H1 (cell line): ENCODE data around the gene FBXO11. TPM values are rescaled to one million over a fixed set of nuclear protein-coding genes. Genes with fewer than 3 reads are reported as not detected.

ENCODE experiments used
- CTCF ChIA-PET: fragments of 300-600 bp; sonication (Branson Sonifier 250); formaldehyde crosslinking; loops from one replicate; lab custom pipeline; 2021; ENCODE audit not compliant: partially characterized antibody; lab: Charles Lee
- POLR2A ChIA-PET: fragments of 300-600 bp; sonication (Branson Sonifier 250); formaldehyde crosslinking; loops from one replicate; lab custom pipeline; 2021; ENCODE audit warnings: inconsistent platforms; ENCODE audit not compliant: partially characterized antibody; lab: Charles Lee
- DNase-seq, 2 experiments: peaks; one replicate each; pipeline versions ENCODE4 v3.0.0 to v3.0.0-alpha.2; 2010 to 2022; ENCODE audit warnings: low spot score in 2 of 2, low read depth in 1 of 2, mixed read lengths in 1 of 2
- FAIRE-seq: peaks from 2 replicates; lab custom pipeline; 2011; peaks lifted over from hg19 to GRCh38; lab: Jason Lieb, UNC
- H2AFZ ChIP-seq: 2 replicates; pipeline ENCODE4 v1.8.1; 2012; ENCODE audit warnings: low read length, inconsistent platforms
- H2AK5ac ChIP-seq: 2 replicates; pipeline ENCODE4 v1.6.1; 2013; ENCODE audit warnings: low read depth, low read length
- H2BK120ac ChIP-seq: replicated peaks from 2 replicates; pipeline ENCODE3; 2013; ENCODE audit warnings: low read depth, low read length, inconsistent platforms
- H2BK12ac ChIP-seq: 2 replicates; pipeline ENCODE4 v1.6.1; 2013; ENCODE audit warnings: low read depth, low read length
- H2BK15ac ChIP-seq: 2 replicates; pipeline ENCODE4 v1.6.1; 2013; ENCODE audit warnings: low read length
- H2BK20ac ChIP-seq: 2 replicates; pipeline ENCODE4 v1.6.1; 2013; ENCODE audit warnings: low read length
- H2BK5ac ChIP-seq: 2 replicates; pipeline ENCODE4 v1.6.1; 2013; ENCODE audit warnings: low read depth, low read length
- H3K14ac ChIP-seq: 2 replicates; pipeline ENCODE4 v1.6.1; 2013; ENCODE audit warnings: inconsistent platforms; ENCODE audit not compliant: insufficient read length
- H3K18ac ChIP-seq: 2 replicates; pipeline ENCODE4 v1.6.1; 2013; ENCODE audit warnings: low read length; ENCODE audit errors: extremely low read depth
- H3K23ac ChIP-seq: 2 replicates; pipeline ENCODE4 v1.6.1; 2013; ENCODE audit warnings: inconsistent platforms; ENCODE audit not compliant: insufficient read length
- H3K23me2 ChIP-seq: 2 replicates; pipeline ENCODE4 v1.6.1; 2013; ENCODE audit warnings: low read depth, low read length
- H3K27ac ChIP-seq: 2 replicates; pipeline ENCODE4 v1.6.1; 2011; ENCODE audit warnings: low read depth, low read length, inconsistent platforms
- H3K27me3 ChIP-seq, 4 experiments: replicated peaks in 1 of 4; 1 replicate in 1 of 4; 2 replicates in 3 of 4; pipeline versions ENCODE4 v1.6.1 to v1.8.1; 2011 to 2013; ENCODE audit warnings: low read length in 3 of 4, mild to moderate bottlenecking in 3 of 4, inconsistent platforms in 2 of 4, mixed read lengths in 2 of 4, moderate library complexity in 1 of 4; ENCODE audit not compliant: control insufficient read depth in 3 of 4, insufficient read depth in 3 of 4; ENCODE audit errors: extremely low read depth in 1 of 4
- H3K36me3 ChIP-seq, 4 experiments: 2 replicates each; pipeline versions ENCODE4 v1.6.1 to v1.8.1; 2011 to 2013; ENCODE audit warnings: mild to moderate bottlenecking in 4 of 4, low read length in 3 of 4, moderate library complexity in 2 of 4, control low read depth in 1 of 4, inconsistent platforms in 1 of 4; ENCODE audit not compliant: insufficient read depth in 4 of 4, control insufficient read depth in 2 of 4
- H3K4ac ChIP-seq: replicated peaks from 2 replicates; pipeline ENCODE3; 2013; ENCODE audit warnings: low read length, low read depth, mixed read lengths, inconsistent platforms; ENCODE audit not compliant: insufficient read length
- H3K4me1 ChIP-seq, 4 experiments: replicated peaks in 1 of 4; 1 replicate in 1 of 4; 2 replicates in 3 of 4; pipeline versions ENCODE4 v1.6.1 to v1.8.1; 2011 to 2013; ENCODE audit warnings: low read length in 3 of 4, inconsistent platforms in 2 of 4, mixed read lengths in 1 of 4; ENCODE audit not compliant: insufficient read depth in 4 of 4, control insufficient read depth in 3 of 4
- H3K4me2 ChIP-seq, 2 experiments: 2 replicates each; pipeline versions ENCODE4 v1.6.1 to v1.8.1; 2011 to 2013; ENCODE audit warnings: low read depth in 2 of 2, low read length in 2 of 2, control low read depth in 1 of 2, inconsistent platforms in 1 of 2, mild to moderate bottlenecking in 1 of 2; ENCODE audit not compliant: insufficient read depth in 1 of 2
- H3K4me3 ChIP-seq, 4 experiments: fragments of 200-600, 300-600 bp in 1 of 4; sonication (generic), shearing (Covaris generic), sonication (Bioruptor Twin) in 1 of 4; 2 replicates each; pipeline versions ENCODE4 v1.5.1 to v1.8.1; 2011 to 2016; ENCODE audit warnings: low read length in 4 of 4, low read depth in 3 of 4, control low read depth in 2 of 4, inconsistent platforms in 2 of 4, mild to moderate bottlenecking in 2 of 4, mixed read lengths in 1 of 4, moderate library complexity in 1 of 4; ENCODE audit not compliant: insufficient read depth in 2 of 4; ENCODE audit errors: extremely low read depth in 1 of 4
- H3K56ac ChIP-seq: replicated peaks from 2 replicates; pipeline ENCODE3; 2013; ENCODE audit warnings: low read depth, mild to moderate bottlenecking, mixed read lengths, low read length, inconsistent platforms; ENCODE audit not compliant: insufficient read length
- H3K79me1 ChIP-seq: 2 replicates; pipeline ENCODE4 v1.6.1; 2013; ENCODE audit warnings: low read depth, low read length, control low read depth
- H3K79me2 ChIP-seq, 2 experiments: 2 replicates each; pipeline versions ENCODE4 v1.6.1 to v1.8.1; 2012 to 2013; ENCODE audit warnings: low read length in 2 of 2, mild to moderate bottlenecking in 2 of 2, inconsistent platforms in 1 of 2; ENCODE audit not compliant: insufficient read depth in 2 of 2, control insufficient read depth in 1 of 2
- H3K9ac ChIP-seq, 4 experiments: replicated peaks in 1 of 4; 1 replicate in 1 of 4; 2 replicates in 3 of 4; pipeline versions ENCODE4 v1.6.1 to v1.8.1; 2011 to 2013; ENCODE audit warnings: low read depth in 3 of 4, low read length in 3 of 4, control low read depth in 2 of 4, mild to moderate bottlenecking in 2 of 4, moderate library complexity in 2 of 4, inconsistent platforms in 1 of 4; ENCODE audit errors: extremely low read depth in 1 of 4
- H3K9me3 ChIP-seq, 2 experiments: 2 replicates each; pipeline versions ENCODE4 v1.6.1 to v1.8.1; 2012 to 2013; ENCODE audit warnings: mild to moderate bottlenecking in 2 of 2, moderate library complexity in 2 of 2, control low read depth in 1 of 2, inconsistent platforms in 1 of 2, low read depth in 1 of 2, low read length in 1 of 2, mixed read lengths in 1 of 2; ENCODE audit not compliant: insufficient read depth in 2 of 2
- H4K20me1 ChIP-seq, 2 experiments: replicated peaks in 1 of 2; 2 replicates each; pipeline versions ENCODE3 to v1.8.1; 2011 to 2013; ENCODE audit warnings: inconsistent platforms in 2 of 2, low read length in 2 of 2, mild to moderate bottlenecking in 1 of 2; ENCODE audit not compliant: insufficient read depth in 2 of 2, control insufficient read depth in 1 of 2
- H4K5ac ChIP-seq: 2 replicates; pipeline ENCODE4 v1.6.1; 2013; ENCODE audit warnings: low read length, low read depth, mixed read lengths, inconsistent platforms; ENCODE audit not compliant: insufficient read length
- H4K8ac ChIP-seq: 2 replicates; pipeline ENCODE4 v1.8.0; 2013; ENCODE audit warnings: mild to moderate bottlenecking, moderate library complexity, low read length, inconsistent platforms; ENCODE audit not compliant: insufficient read depth; ENCODE audit errors: extremely low read depth
- H4K91ac ChIP-seq: replicated peaks from 2 replicates; pipeline ENCODE3; 2013; ENCODE audit warnings: low read length, mixed read lengths, inconsistent platforms; ENCODE audit not compliant: insufficient read length
- CBX5 ChIP-seq: fragments of 300-800, 300-1000 bp; sonication (generic); IDR thresholded peaks from 2 replicates; pipeline ENCODE4 v1.7.1; 2016; ENCODE audit warnings: antibody characterized with exemption, low read length, low read depth
- CTCF ChIP-seq, 3 experiments: IDR thresholded peaks; 1 replicate in 2 of 3; 2 replicates in 1 of 3; pipeline versions ENCODE4 v1.5.1 to v1.6.1; 2011; ENCODE audit warnings: low read length in 3 of 3, mild to moderate bottlenecking in 3 of 3, inconsistent platforms in 2 of 3, low read depth in 1 of 3, moderate library complexity in 1 of 3; ENCODE audit not compliant: insufficient read depth in 1 of 3; ENCODE audit errors: control extremely low read depth in 1 of 3
- KDM1A ChIP-seq: fragments of 200-600, 300-600 bp; sonication (generic); IDR thresholded peaks from 2 replicates; pipeline ENCODE4 v1.7.1; 2016; ENCODE audit warnings: mild to moderate bottlenecking, low read length, borderline replicate concordance
- RAD21 ChIP-seq, 2 experiments: IDR thresholded peaks in 1 of 2; conservative IDR thresholded peaks in 1 of 2; 2 replicates each; pipeline ENCODE4 v1.6.1; 2011; ENCODE audit warnings: low read depth in 2 of 2, low read length in 2 of 2, improper control_type of control experiment in 1 of 2, inconsistent platforms in 1 of 2, mild to moderate bottlenecking in 1 of 2, moderate library complexity in 1 of 2
- SAP30 ChIP-seq: fragments of 300-600 bp; sonication (generic); IDR thresholded peaks from 2 replicates; pipeline ENCODE4 v1.7.1; 2012; ENCODE audit warnings: low read length, moderate library complexity, mild to moderate bottlenecking, inconsistent platforms; ENCODE audit not compliant: insufficient read depth, insufficient replicate concordance
- SP2 ChIP-seq: IDR thresholded peaks from 2 replicates; pipeline ENCODE4 v1.6.1; 2012; ENCODE audit warnings: mild to moderate bottlenecking, low read length, inconsistent platforms
- SP4 ChIP-seq: IDR thresholded peaks from 2 replicates; pipeline ENCODE4 v1.6.1; 2012; ENCODE audit warnings: low read length, inconsistent platforms
- SUZ12 ChIP-seq: fragments of 200-600 bp; sonication (generic); IDR thresholded peaks from 2 replicates; pipeline ENCODE4 v1.6.1; 2012; ENCODE audit warnings: mild to moderate bottlenecking, inconsistent platforms, low read length, moderate library complexity, mixed read lengths
- ZNF274 ChIP-seq: IDR thresholded peaks from 2 replicates; pipeline ENCODE4 v1.7.0; 2012; ENCODE audit warnings: low read length, borderline replicate concordance; ENCODE audit errors: extremely low read depth
- WGBS, 2 experiments: shearing (Covaris generic) in 1 of 2; methylation state at CpG; one replicate each; pipeline versions ENCODE4 v1.1.6 to v1.1.7; 2013 to 2015; ENCODE audit warnings: low lambda C conversion rate in 2 of 2, mixed read lengths in 2 of 2, inconsistent platforms in 1 of 2, low coverage in 1 of 2, missing lambda C conversion rate in 1 of 2; ENCODE audit not compliant: insufficient replicate concordance in 2 of 2, insufficient coverage in 1 of 2, insufficient read length in 1 of 2; ENCODE audit errors: extremely low coverage in 1 of 2, missing lambda C conversion rate in 1 of 2; 5-methylcytosine and 5-hydroxymethylcytosine counted together
- polyA plus RNA-seq, 7 experiments: library from polyadenylated mRNA; depleted of rRNA in 3 of 7; stranded (reverse) in 5 of 7; unstranded in 2 of 7; fragments of >200 nt in 5 of 7; fragments of 200-250 nt in 2 of 7; gene quantifications; 1 replicate in 5 of 7; 2 replicates in 1 of 7; 4 replicates in 1 of 7; pipeline versions ENCODE4 v1.2.1 to v1.2.3, GENCODE V29; 2011 to 2013; ENCODE audit warnings: missing spikeins in 2 of 7, mixed read lengths in 2 of 7
- total RNA-seq: library from RNA; stranded (reverse); fragmentation: NEBNext Ultra II Directional; extraction: Animal tissue kit (Norgen Biotek cat#: 25700); gene quantifications from 2 replicates; pipeline ENCODE4 v1.2.1, GENCODE V29; 2021

The FBXO11 gene
- total and polyA plus RNA-seq, 2 of the 8 experiments (the other 6 are each of a cell fraction or from before 2014, with no cell fraction given): 21.7 to 57.3 TPM

GRCh38 chr2:47903781-47904490 is 2.4 kb downstream of the FBXO11 start:
- Histone ChIP-seq H2BK120ac (peak overlapping the region; percentile 14), H4K5ac (no peak overlapping the region), H3K18ac (no peak overlapping the region), H2BK20ac (no peak overlapping the region), H3K23ac (no peak overlapping the region), H4K91ac (peak overlapping the region; percentile 40), H3K14ac (no peak overlapping the region), H2AK5ac (no peak overlapping the region), H2BK15ac (no peak overlapping the region), H3K56ac (peak overlapping the region; percentile 77), H3K36me3 (no peaks in the 10 kb centered on the region), H3K9me3 (no peaks in the 10 kb centered on the region), H3K4me1 (peaks cover 0 to 3% (median 0%) of the 10 kb centered on the region in 4 experiments; a peak in 1 of 7 replicates), H3K9ac (peak overlapping the region; percentile 49 to 93 (median 81)), H4K8ac (no peak overlapping the region; the same call in 1 of the 2 replicates), H3K27me3 (no peaks in the 10 kb centered on the region), H3K4ac (no peak overlapping the region), H2BK5ac (peak overlapping the region; percentile 82; the same call in 1 of the 2 replicates), H3K23me2 (peaks cover 6% of the 10 kb centered on the region; the same call in 1 of the 2 replicates), H3K4me2 (peak overlapping the region; percentile 76 to 87), H3K79me1 (peaks cover 3% of the 10 kb centered on the region), H2BK12ac (no peak overlapping the region), H3K4me3 (peak overlapping the region; percentile 48 to 99 (median 86)), H3K79me2 (peaks cover 34 to 61% of the 10 kb centered on the region in 2 experiments), H3K27ac (0 out of 2 replicates have a peak overlapping the region, but pooled peaks have one; percentile 65), H4K20me1 (peaks cover 6 to 8% of the 10 kb centered on the region in 2 experiments), H2AFZ (no peak overlapping the region)
- DNase-seq (no peak), FAIRE-seq (no peak)
- CTCF ChIA-PET: interaction anchor here (0.6 to 2.3 kb wide), 2 partner anchors 42 to 203 kb away, joined by 3 to 6 read pairs; no protein-coding TSS in a partner anchor
- WGBS, 2 experiments: 15% methylated on average over 10 of the region's 10 CpGs; no CpG with 5 or more reads in 1 of the 2 experiments
- POLR2A ChIA-PET: interaction anchor here (1.1 kb wide), 1 partner anchor 203 kb away, joined by 3 read pairs; no protein-coding TSS in a partner anchor
- TF ChIP-seq RAD21 (IDR thresholded peaks at IDR 0.05 in 1 of 2, conservative IDR thresholded peaks at IDR 0.05 in 1 of 2; ENCODE audit: low read depth in 2 of 2, low read length in 2 of 2): no peak
- no peak for TF ChIP-seq CBX5
- no peak for TF ChIP-seq SAP30
- no peak for TF ChIP-seq KDM1A
- no peak for TF ChIP-seq SUZ12
- no peak for TF ChIP-seq SP4
- TF ChIP-seq ZNF274: no peak
- no peak for TF ChIP-seq SP2
- TF ChIP-seq CTCF (IDR thresholded peaks at IDR 0.05; ENCODE audit: control extremely low read depth in 1 of 3, insufficient read depth in 1 of 3, low read depth in 1 of 3, low read length in 3 of 3): no peak
